ENCODE results near the gene FOLR1. TPM values are rescaled to one million over a fixed set of nuclear protein-coding genes. Genes with fewer than 3 reads are reported as not detected.
A peak's percentile ranks its signal among the peaks of the same experiment; 100 is the strongest.

Gene FOLR1
- polyA plus RNA-seq, 1 donor from 2014 or later, result not detected

DNA sequence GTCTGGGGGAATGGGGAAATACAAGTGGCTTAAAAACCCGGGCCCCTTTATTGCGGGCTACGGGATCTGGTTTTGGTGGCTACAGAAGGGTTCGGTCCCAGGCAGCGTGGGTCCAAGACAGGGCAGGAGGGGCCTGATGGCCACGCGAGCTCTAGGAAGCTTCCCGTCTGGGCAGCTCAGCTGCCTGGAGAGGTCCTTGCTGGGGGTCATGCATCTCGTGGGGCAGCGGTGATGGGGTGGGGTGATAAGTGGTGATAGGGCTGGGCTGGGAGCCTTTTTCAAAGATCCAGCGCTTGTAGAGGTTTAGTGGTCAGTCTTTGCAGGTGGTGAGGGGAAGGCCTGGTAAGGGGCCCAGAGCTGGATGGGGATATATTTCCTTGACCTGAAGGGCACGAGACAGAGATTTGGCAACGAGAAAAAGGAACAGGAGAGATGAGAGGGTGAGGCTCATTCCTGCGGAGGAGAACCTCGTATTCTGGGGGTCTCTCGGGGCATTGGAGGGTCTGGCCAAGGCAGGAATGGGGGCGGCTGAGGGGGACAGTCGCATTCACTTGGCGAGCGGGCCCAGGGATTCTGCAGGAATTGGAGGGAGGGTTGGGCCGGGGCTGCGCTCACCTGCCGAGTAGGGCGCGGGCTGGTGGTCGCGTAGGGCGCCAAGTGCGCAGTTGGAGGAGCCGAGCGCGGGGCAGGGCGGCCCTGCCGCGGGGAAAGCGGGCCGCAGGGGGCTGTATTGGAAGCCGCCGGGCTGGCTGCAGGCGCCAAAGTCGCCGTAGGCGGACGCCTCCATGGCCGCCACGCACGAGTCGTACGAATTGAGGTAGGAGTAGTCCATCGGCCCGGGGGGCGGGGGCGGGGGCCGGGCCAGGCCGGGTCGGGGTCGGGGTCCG lies 51.5 kb downstream of the FOLR1 start:
- H3K36me3 ChIP-seq (ENCODE audit: insufficient read depth, low read length), result no peaks in the 10 kb centered on the region
- H2AFZ ChIP-seq (ENCODE audit: low read depth, low read length), result no peak overlapping the region
- H3K9ac ChIP-seq (ENCODE audit: low read length), result no peak overlapping the region
- no peak overlapping the region for H3K4me2 ChIP-seq (ENCODE audit: low read length)
- peaks cover 4% of the 10 kb centered on the region for H3K9me3 ChIP-seq (ENCODE audit: low read length)
- no peaks in the 10 kb centered on the region for H3K9me2 ChIP-seq (ENCODE audit: insufficient read depth, low read length)
- H3K79me2 ChIP-seq (replicated peaks; ENCODE audit: insufficient read depth, low read length), result no peaks in the 10 kb centered on the region
- no peaks in the 10 kb centered on the region for H3F3A ChIP-seq (ENCODE audit: insufficient read depth, low read length, poor library complexity, severe bottlenecking)
- peak overlapping the region; percentile 49 for H3K4me3 ChIP-seq (ENCODE audit: low read length)
- no peak overlapping the region for H3K27ac ChIP-seq (ENCODE audit: low read length)
- TF ChIP-seq POLR2AphosphoS5 (IDR thresholded peaks at IDR 0.05), result no peak
- no peak for TF ChIP-seq EZH2 (IDR thresholded peaks at IDR 0.05; ENCODE audit: borderline replicate concordance, insufficient read depth, low read length, poor library complexity, severe bottlenecking)
- TF ChIP-seq, protein P1, sequence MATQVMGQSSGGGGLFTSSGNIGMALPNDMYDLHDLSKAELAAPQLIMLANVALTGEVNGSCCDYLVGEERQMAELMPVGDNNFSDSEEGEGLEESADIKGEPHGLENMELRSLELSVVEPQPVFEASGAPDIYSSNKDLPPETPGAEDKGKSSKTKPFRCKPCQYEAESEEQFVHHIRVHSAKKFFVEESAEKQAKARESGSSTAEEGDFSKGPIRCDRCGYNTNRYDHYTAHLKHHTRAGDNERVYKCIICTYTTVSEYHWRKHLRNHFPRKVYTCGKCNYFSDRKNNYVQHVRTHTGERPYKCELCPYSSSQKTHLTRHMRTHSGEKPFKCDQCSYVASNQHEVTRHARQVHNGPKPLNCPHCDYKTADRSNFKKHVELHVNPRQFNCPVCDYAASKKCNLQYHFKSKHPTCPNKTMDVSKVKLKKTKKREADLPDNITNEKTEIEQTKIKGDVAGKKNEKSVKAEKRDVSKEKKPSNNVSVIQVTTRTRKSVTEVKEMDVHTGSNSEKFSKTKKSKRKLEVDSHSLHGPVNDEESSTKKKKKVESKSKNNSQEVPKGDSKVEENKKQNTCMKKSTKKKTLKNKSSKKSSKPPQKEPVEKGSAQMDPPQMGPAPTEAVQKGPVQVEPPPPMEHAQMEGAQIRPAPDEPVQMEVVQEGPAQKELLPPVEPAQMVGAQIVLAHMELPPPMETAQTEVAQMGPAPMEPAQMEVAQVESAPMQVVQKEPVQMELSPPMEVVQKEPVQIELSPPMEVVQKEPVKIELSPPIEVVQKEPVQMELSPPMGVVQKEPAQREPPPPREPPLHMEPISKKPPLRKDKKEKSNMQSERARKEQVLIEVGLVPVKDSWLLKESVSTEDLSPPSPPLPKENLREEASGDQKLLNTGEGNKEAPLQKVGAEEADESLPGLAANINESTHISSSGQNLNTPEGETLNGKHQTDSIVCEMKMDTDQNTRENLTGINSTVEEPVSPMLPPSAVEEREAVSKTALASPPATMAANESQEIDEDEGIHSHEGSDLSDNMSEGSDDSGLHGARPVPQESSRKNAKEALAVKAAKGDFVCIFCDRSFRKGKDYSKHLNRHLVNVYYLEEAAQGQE (IDR thresholded peaks at IDR 0.05; ENCODE audit: borderline replicate concordance), result no peak
- no peak for TF ChIP-seq MXI1 (conservative IDR thresholded peaks at IDR 0.05; ENCODE audit: poor library complexity, severe bottlenecking)
- TF ChIP-seq SMC3 (conservative IDR thresholded peaks at IDR 0.05; ENCODE audit: poor library complexity), result no peak
- TF ChIP-seq, protein P2, sequence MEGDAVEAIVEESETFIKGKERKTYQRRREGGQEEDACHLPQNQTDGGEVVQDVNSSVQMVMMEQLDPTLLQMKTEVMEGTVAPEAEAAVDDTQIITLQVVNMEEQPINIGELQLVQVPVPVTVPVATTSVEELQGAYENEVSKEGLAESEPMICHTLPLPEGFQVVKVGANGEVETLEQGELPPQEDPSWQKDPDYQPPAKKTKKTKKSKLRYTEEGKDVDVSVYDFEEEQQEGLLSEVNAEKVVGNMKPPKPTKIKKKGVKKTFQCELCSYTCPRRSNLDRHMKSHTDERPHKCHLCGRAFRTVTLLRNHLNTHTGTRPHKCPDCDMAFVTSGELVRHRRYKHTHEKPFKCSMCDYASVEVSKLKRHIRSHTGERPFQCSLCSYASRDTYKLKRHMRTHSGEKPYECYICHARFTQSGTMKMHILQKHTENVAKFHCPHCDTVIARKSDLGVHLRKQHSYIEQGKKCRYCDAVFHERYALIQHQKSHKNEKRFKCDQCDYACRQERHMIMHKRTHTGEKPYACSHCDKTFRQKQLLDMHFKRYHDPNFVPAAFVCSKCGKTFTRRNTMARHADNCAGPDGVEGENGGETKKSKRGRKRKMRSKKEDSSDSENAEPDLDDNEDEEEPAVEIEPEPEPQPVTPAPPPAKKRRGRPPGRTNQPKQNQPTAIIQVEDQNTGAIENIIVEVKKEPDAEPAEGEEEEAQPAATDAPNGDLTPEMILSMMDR (IDR thresholded peaks at IDR 0.05; ENCODE audit: poor library complexity, severe bottlenecking), result no peak
- TF ChIP-seq TAF1 (IDR thresholded peaks at IDR 0.05; ENCODE audit: low read depth), result no peak
- TF ChIP-seq EP300 (conservative IDR thresholded peaks at IDR 0.05; ENCODE audit: poor library complexity, severe bottlenecking), result no peak
- no peak for TF ChIP-seq RAD21 (conservative IDR thresholded peaks at IDR 0.05)
- no peaks in the 10 kb centered on the region for H4K20me1 ChIP-seq (ENCODE audit: insufficient read depth)
- peaks cover 93% of the 10 kb centered on the region for H3K27me3 ChIP-seq (ENCODE audit: insufficient read depth, low read depth, low read length)

DNA sequence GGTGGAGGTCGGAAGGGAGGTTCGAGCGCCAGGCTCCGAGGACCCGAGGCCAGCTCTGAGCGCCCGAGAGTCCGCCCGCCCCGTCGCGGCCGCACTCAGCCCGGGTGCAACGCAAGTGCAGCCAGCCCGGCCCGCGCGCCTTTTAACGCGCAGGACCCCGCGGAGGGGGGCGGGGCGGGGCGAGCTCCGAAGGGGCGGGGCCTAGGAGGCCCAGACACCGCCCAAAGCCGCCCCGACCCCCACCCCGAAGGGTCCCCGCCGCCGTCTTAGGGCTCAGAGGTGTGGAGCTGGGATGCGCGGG lies 52.1 kb downstream of the FOLR1 start, which contains the start of gene PHOX2A:
PHOX2A (minus strand) TSS at position 117 of the 301 bp plus-strand sequence. CDS start 172 bp downstream, outside the sequence.
- TF ChIP-seq MXI1 (conservative IDR thresholded peaks at IDR 0.05; ENCODE audit: poor library complexity, severe bottlenecking) (no peak), TAF1 (IDR thresholded peaks at IDR 0.05; ENCODE audit: low read depth) (no peak), EP300 (conservative IDR thresholded peaks at IDR 0.05; ENCODE audit: poor library complexity, severe bottlenecking) (no peak), RAD21 (conservative IDR thresholded peaks at IDR 0.05) (no peak), SMC3 (conservative IDR thresholded peaks at IDR 0.05; ENCODE audit: poor library complexity) (no peak)
- TF ChIP-seq, protein P2 (IDR thresholded peaks at IDR 0.05; ENCODE audit: poor library complexity, severe bottlenecking), result no peak
- no peak within 1 kb of the TSS for H3K4me2 ChIP-seq (ENCODE audit: low read length)
- H3K9ac ChIP-seq (ENCODE audit: low read length), result no peak within 1 kb of the TSS
- H3K9me3 ChIP-seq (ENCODE audit: low read length), result peaks cover 4% of the 10 kb centered on the region
- peak within 1 kb of the TSS; percentile 49 for H3K4me3 ChIP-seq (ENCODE audit: low read length)
- no peaks in the 10 kb centered on the region for H3K36me3 ChIP-seq (ENCODE audit: insufficient read depth, low read length)
- no peak within 1 kb of the TSS for H2AFZ ChIP-seq (ENCODE audit: low read depth, low read length)
- no peaks in the 10 kb centered on the region for H4K20me1 ChIP-seq (ENCODE audit: insufficient read depth)
- no peaks in the 10 kb centered on the region for H3K79me2 ChIP-seq (replicated peaks; ENCODE audit: insufficient read depth, low read length)
- no peaks in the 10 kb centered on the region for H3F3A ChIP-seq (ENCODE audit: insufficient read depth, low read length, poor library complexity, severe bottlenecking)
- no peak within 1 kb of the TSS for H3K27ac ChIP-seq (ENCODE audit: low read length)
- peaks cover 87% of the 10 kb centered on the region for H3K27me3 ChIP-seq (ENCODE audit: insufficient read depth, low read depth, low read length)
- H3K9me2 ChIP-seq (ENCODE audit: insufficient read depth, low read length), result no peaks in the 10 kb centered on the region
